MCF 10A (cell line): ENCODE data around the gene GLT6D1. TPM values are rescaled to one million over a fixed set of nuclear protein-coding genes. Genes with fewer than 3 reads are reported as not detected.

Source experiments
- BruUV-seq: library from RNA; stranded (reverse); fragments of 400-500 nt; replicated peaks from 2 replicates; lab custom pipeline; 2021; lab: Mats Ljungman, UMichigan
- CTCF ChIA-PET: fragments of 300-600 bp; sonication (Branson Sonifier 250); formaldehyde crosslinking; extraction: SDS; loops from one replicate; lab custom pipeline; 2021; ENCODE audit warnings: antibody characterized with exemption, inconsistent platforms; lab: Yijun Ruan, JAX
- POLR2A ChIA-PET: fragments of 300-600, 350-650 bp; sonication (Branson Sonifier 250); formaldehyde crosslinking; extraction: SDS; loops from one replicate; lab custom pipeline; 2020; ENCODE audit warnings: antibody characterized with exemption, inconsistent platforms; lab: Yijun Ruan, JAX
- DNase-seq: peaks from one replicate; pipeline ENCODE4 v3.0.0-alpha.2; 2018; ENCODE audit not compliant: unreplicated experiment
- H3K27ac Mint-ChIP-seq: one replicate; pipeline ENCODE4 v1.8.0; 2022; ENCODE audit warnings: mild to moderate bottlenecking, low read depth, mixed read lengths; ENCODE audit not compliant: unreplicated experiment
- H3K27me3 Mint-ChIP-seq: one replicate; pipeline ENCODE4 v1.8.0; 2022; ENCODE audit warnings: mixed read lengths; ENCODE audit not compliant: insufficient read depth, unreplicated experiment
- H3K36me3 Mint-ChIP-seq: one replicate; pipeline ENCODE4 v1.8.0; 2022; ENCODE audit warnings: mild to moderate bottlenecking, moderate library complexity, mixed read lengths; ENCODE audit not compliant: insufficient read depth, unreplicated experiment
- H3K4me1 Mint-ChIP-seq: one replicate; pipeline ENCODE4 v1.8.0; 2022; ENCODE audit warnings: mixed read lengths; ENCODE audit not compliant: insufficient read depth, unreplicated experiment
- H3K4me3 Mint-ChIP-seq: one replicate; pipeline ENCODE4 v1.8.0; 2022; ENCODE audit warnings: mild to moderate bottlenecking, moderate library complexity, mixed read lengths; ENCODE audit not compliant: unreplicated experiment
- H3K9me3 Mint-ChIP-seq: one replicate; pipeline ENCODE4 v1.8.0; 2022; ENCODE audit warnings: mixed read lengths; ENCODE audit not compliant: unreplicated experiment
- CTCF ChIP-seq: fragments of 200-600 bp; IDR thresholded peaks from one replicate; pipeline ENCODE4 v1.8.0; 2022; ENCODE audit warnings: antibody characterized with exemption, mild to moderate bottlenecking; ENCODE audit not compliant: unreplicated experiment
- intact Hi-C: fragments of 100-400 bp; cut with micrococcal nuclease; formaldehyde crosslinking; loops from 2 replicates; pipeline ENCODE4 v1.14.1; 2022
- total RNA-seq: library from RNA; stranded (reverse); gene quantifications from 2 replicates; pipeline ENCODE4 v1.2.3, GENCODE V29; 2022

The GLT6D1 gene
- total RNA-seq, 1 experiment from 2014 or later: not detected

GRCh38 chr9:135657416-135657815 lies 18.1 kb upstream of the GLT6D1 start:
- Mint-ChIP-seq H3K4me3 (no peak overlapping the region), H3K27ac (no peak overlapping the region), H3K36me3 (no peaks in the 10 kb centered on the region), H3K9me3 (peaks cover 7% of the 10 kb centered on the region), H3K4me1 (no peaks in the 10 kb centered on the region), H3K27me3 (peaks cover 33% of the 10 kb centered on the region)
- DNase-seq: no peak
- no TSS peak for BruUV-seq
- CTCF ChIA-PET: no interaction called here
- intact Hi-C loops: no loop called here
- TF ChIP-seq CTCF: no peak
- POLR2A ChIA-PET: no interaction called here

- ChIA-PET POLR2A (no interaction called here), CTCF (no interaction called here)
- TF ChIP-seq CTCF: no peak
- H3K9me3 Mint-ChIP-seq: peaks cover 11% of the 10 kb centered on the region
- H3K27me3 Mint-ChIP-seq: peaks cover 33% of the 10 kb centered on the region
- no peaks in the 10 kb centered on the region for H3K4me1 Mint-ChIP-seq
- intact Hi-C loops: no loop called here
- H3K4me3 Mint-ChIP-seq: no peak overlapping the region
- DNase-seq: no peak
- H3K36me3 Mint-ChIP-seq: no peaks in the 10 kb centered on the region
- H3K27ac Mint-ChIP-seq: no peak overlapping the region
- no TSS peak for BruUV-seq
Observed at GRCh38 chr9:135655317-135655716, 16.0 kb upstream of the GLT6D1 start.

GRCh38 chr9:135650408-135650807 lies 11.1 kb upstream of the GLT6D1 start:
- Mint-ChIP-seq H3K36me3 (peaks cover 7% of the 10 kb centered on the region), H3K4me3 (no peak overlapping the region), H3K9me3 (peaks cover 26% of the 10 kb centered on the region), H3K27me3 (peaks cover 24% of the 10 kb centered on the region), H3K27ac (no peak overlapping the region), H3K4me1 (no peaks in the 10 kb centered on the region)
- DNase-seq: no peak
- no TSS peak for BruUV-seq
- TF ChIP-seq CTCF: no peak
- POLR2A ChIA-PET: no interaction called here
- CTCF ChIA-PET: no interaction called here
- intact Hi-C loops: no loop called here

- H3K9me3 Mint-ChIP-seq: peaks cover 35% of the 10 kb centered on the region
- H3K4me1 Mint-ChIP-seq: no peaks in the 10 kb centered on the region
- no peak overlapping the region for H3K27ac Mint-ChIP-seq
- POLR2A ChIA-PET: no interaction called here
- H3K4me3 Mint-ChIP-seq: no peak overlapping the region
- H3K27me3 Mint-ChIP-seq: peaks cover 15% of the 10 kb centered on the region
- TF ChIP-seq CTCF: no peak
- BruUV-seq: no TSS peak
- CTCF ChIA-PET: interaction anchor here (0.6 kb wide), 1 partner anchor 62 kb away, joined by 3 read pairs; no protein-coding TSS in a partner anchor
- intact Hi-C loops: no loop called here
- no peak for DNase-seq
- H3K36me3 Mint-ChIP-seq: peaks cover 7% of the 10 kb centered on the region
Observed at GRCh38 chr9:135649508-135649907, 10.2 kb upstream of the GLT6D1 start.
